Neuronal stem cell (in vitro differentiated cells): ENCODE data around the gene ANHX.

Experiments
- DNase-seq: peaks from one replicate; pipeline ENCODE4 v3.0.0-alpha.2; 2013; ENCODE audit warnings: low spot score
- H2AFZ ChIP-seq: one replicate; pipeline ENCODE4 v1.6.1; 2013; ENCODE audit warnings: mild to moderate bottlenecking, low read length, inconsistent platforms
- H2AK5ac ChIP-seq: 2 replicates; pipeline ENCODE4 v1.6.1; 2013; ENCODE audit warnings: low read depth, mild to moderate bottlenecking, inconsistent platforms, low read length, moderate library complexity, mixed read lengths
- H2BK120ac ChIP-seq: 2 replicates; pipeline ENCODE4 v1.6.1; 2013; ENCODE audit warnings: low read depth, mild to moderate bottlenecking, inconsistent platforms, low read length, moderate library complexity, mixed read lengths
- H2BK12ac ChIP-seq: one replicate; pipeline ENCODE4 v1.6.1; 2013; ENCODE audit warnings: low read length, inconsistent platforms
- H2BK15ac ChIP-seq: 2 replicates; pipeline ENCODE4 v1.6.1; 2013; ENCODE audit warnings: mild to moderate bottlenecking, low read length, inconsistent platforms, mixed read lengths
- H2BK5ac ChIP-seq: one replicate; pipeline ENCODE4 v1.6.1; 2013; ENCODE audit warnings: inconsistent platforms, mild to moderate bottlenecking, low read length, moderate library complexity
- H3K14ac ChIP-seq: one replicate; pipeline ENCODE4 v1.6.1; 2013; ENCODE audit warnings: low read length, inconsistent platforms
- H3K18ac ChIP-seq: 2 replicates; pipeline ENCODE4 v1.6.1; 2013; ENCODE audit warnings: low read length, inconsistent platforms
- H3K23ac ChIP-seq: 2 replicates; pipeline ENCODE4 v1.6.1; 2013; ENCODE audit warnings: low read depth, mild to moderate bottlenecking, mixed read lengths, low read length, inconsistent platforms; ENCODE audit not compliant: poor library complexity
- H3K27ac ChIP-seq: replicated peaks from 3 replicates; pipeline ENCODE4 v1.5.1; 2013; ENCODE audit warnings: low read length, inconsistent platforms
- H3K27me3 ChIP-seq, 3 experiments: 2 replicates each; pipeline ENCODE4 v1.6.1; 2013; ENCODE audit warnings: low read length in 3 of 3, mild to moderate bottlenecking in 2 of 3, inconsistent platforms in 1 of 3, low read depth in 1 of 3, mixed read lengths in 1 of 3, moderate library complexity in 1 of 3; ENCODE audit not compliant: control insufficient read depth in 3 of 3, insufficient read depth in 3 of 3
- H3K36me3 ChIP-seq, 2 donors: replicated peaks in 1 of 2; 2 replicates each; pipeline ENCODE4 v1.6.1; 2013; ENCODE audit warnings: low read length in 2 of 2; ENCODE audit not compliant: control insufficient read depth in 2 of 2, insufficient read depth in 2 of 2
- H3K4ac ChIP-seq: 2 replicates; pipeline ENCODE4 v1.6.1; 2013; ENCODE audit warnings: inconsistent platforms, mild to moderate bottlenecking, low read length, moderate library complexity
- H3K4me1 ChIP-seq, 2 donors: 1 replicate in 1 of 2; 2 replicates in 1 of 2; pipeline ENCODE4 v1.6.1; 2013; ENCODE audit warnings: low read length in 2 of 2, low read depth in 1 of 2; ENCODE audit not compliant: control insufficient read depth in 2 of 2, insufficient read depth in 1 of 2
- H3K4me2 ChIP-seq: one replicate; pipeline ENCODE4 v1.6.1; 2013; ENCODE audit warnings: mild to moderate bottlenecking, low read length, inconsistent platforms; ENCODE audit not compliant: insufficient read depth, poor library complexity, severe bottlenecking
- H3K4me3 ChIP-seq, 2 donors: 2 replicates each; pipeline ENCODE4 v1.5.1; 2013; ENCODE audit warnings: low read length in 2 of 2, mild to moderate bottlenecking in 2 of 2, inconsistent platforms in 1 of 2, moderate library complexity in 1 of 2
- H3K79me1 ChIP-seq: one replicate; pipeline ENCODE4 v1.6.1; 2013; ENCODE audit warnings: low read depth, mild to moderate bottlenecking, inconsistent platforms, low read length, moderate library complexity
- H3K9ac ChIP-seq: one replicate; pipeline ENCODE4 v1.6.1; 2013; ENCODE audit warnings: mild to moderate bottlenecking, low read depth, low read length, inconsistent platforms; ENCODE audit not compliant: poor library complexity
- H3K9me3 ChIP-seq, 2 donors: replicated peaks in 1 of 2; 2 replicates each; pipeline versions ENCODE3 to v1.6.1; 2013; ENCODE audit warnings: low read length in 2 of 2, mild to moderate bottlenecking in 2 of 2, inconsistent platforms in 1 of 2, low read depth in 1 of 2, mixed read lengths in 1 of 2, moderate library complexity in 1 of 2; ENCODE audit not compliant: control insufficient read depth in 2 of 2, insufficient read depth in 1 of 2
- H4K8ac ChIP-seq: one replicate; pipeline ENCODE4 v1.6.1; 2013; ENCODE audit warnings: low read depth, mild to moderate bottlenecking, inconsistent platforms, low read length, moderate library complexity
- H4K91ac ChIP-seq: one replicate; pipeline ENCODE4 v1.6.1; 2013; ENCODE audit warnings: low read length, low read depth, mild to moderate bottlenecking, inconsistent platforms; ENCODE audit not compliant: poor library complexity
- WGBS, 2 donors: extraction: QIAGEN DNeasy Blood & Tissue Kit; methylation state at CpG; one replicate each; pipeline ENCODE4 v1.1.7; 2013; ENCODE audit warnings: missing lambda C conversion rate in 2 of 2, mixed read lengths in 1 of 2; ENCODE audit not compliant: insufficient read length in 2 of 2, insufficient replicate concordance in 1 of 2; ENCODE audit errors: extremely low coverage in 2 of 2; 5-methylcytosine and 5-hydroxymethylcytosine counted together

ANHX gene

DNA sequence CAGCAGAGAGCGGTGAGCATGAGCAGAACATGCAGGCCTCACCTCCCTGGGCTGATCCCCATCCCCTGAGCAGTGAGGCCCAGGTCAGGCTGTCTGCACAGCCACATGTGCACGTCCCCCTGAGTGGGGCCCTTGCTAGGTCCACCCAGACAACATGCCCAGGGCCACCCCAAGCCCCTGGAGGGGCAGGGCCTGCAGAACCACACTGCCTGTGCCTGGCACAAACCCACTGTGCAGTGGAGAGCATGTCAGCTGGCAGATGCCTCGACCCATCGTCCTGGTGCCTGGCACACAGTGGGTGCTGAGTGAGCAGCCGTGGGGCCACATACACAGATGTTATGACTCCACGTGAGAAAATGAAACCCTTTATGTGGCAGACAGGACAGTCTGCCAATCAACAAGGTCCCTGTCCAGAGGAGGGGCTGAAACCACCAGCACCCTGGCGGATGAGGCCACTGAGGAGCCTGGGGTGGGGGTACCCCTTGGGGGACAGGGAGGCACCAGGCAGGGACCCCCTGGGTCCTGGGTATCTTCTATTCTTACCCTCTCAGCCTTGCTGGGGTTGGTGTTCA is 8.3 kb downstream of the ANHX start:
- Histone ChIP-seq H3K4me3 (peak overlapping the region in 1 of 2 donors; percentile 52), H2BK15ac (no peak overlapping the region), H3K9me3 (peaks cover 14 to 60% of the 10 kb centered on the region in 2 donors), H3K23ac (no peak overlapping the region), H2BK5ac (no peak overlapping the region), H2AFZ (no peak overlapping the region), H3K27ac (no peak overlapping the region), H3K4ac (no peak overlapping the region), H3K36me3 (no peaks in the 10 kb centered on the region), H3K4me1 (no peaks in the 10 kb centered on the region), H2BK12ac (no peak overlapping the region), H2AK5ac (no peak overlapping the region), H3K4me2 (no peak overlapping the region), H4K91ac (no peak overlapping the region), H4K8ac (no peak overlapping the region), H3K79me1 (peaks cover 2% of the 10 kb centered on the region), H2BK120ac (no peak overlapping the region), H3K27me3 (no peaks in the 10 kb centered on the region), H3K9ac (no peak overlapping the region), H3K18ac (no peak overlapping the region), H3K14ac (no peak overlapping the region)
- no peak for DNase-seq
- no CpG with 5 or more reads among the region's 7 CpGs for WGBS, 2 donors

DNA sequence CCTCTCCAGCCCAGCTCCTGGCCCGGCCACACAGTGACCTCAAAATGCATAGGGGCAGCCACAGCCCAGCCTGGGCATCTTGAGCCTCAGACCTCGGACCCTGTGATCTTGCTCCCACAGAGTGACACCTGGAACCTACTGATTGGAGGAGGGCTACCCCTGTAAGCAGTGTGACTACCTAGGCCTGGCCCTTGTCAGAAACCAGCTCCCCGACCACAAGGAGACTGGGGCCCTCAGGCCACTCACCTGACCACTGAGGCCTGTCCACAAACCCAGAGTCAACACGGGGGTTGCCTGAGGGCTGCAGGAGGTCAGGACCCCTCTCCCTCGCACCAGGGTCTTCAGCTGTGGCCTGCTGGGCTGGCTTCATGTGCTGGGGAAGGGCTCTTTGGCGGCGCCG is 9.0 kb downstream of the ANHX start:
- H4K91ac ChIP-seq = no peak overlapping the region
- no peak overlapping the region for H3K23ac ChIP-seq
- H2AFZ ChIP-seq = no peak overlapping the region
- no peak overlapping the region for H2BK15ac ChIP-seq
- no peak overlapping the region for H4K8ac ChIP-seq
- H3K14ac ChIP-seq = peak overlapping the region; percentile 27
- peak overlapping the region in 1 of 2 donors; percentile 43 for H3K4me3 ChIP-seq
- no peak overlapping the region for H3K9ac ChIP-seq
- H3K27me3 ChIP-seq = no peaks in the 10 kb centered on the region
- H3K4me2 ChIP-seq = no peak overlapping the region
- peaks cover 18 to 59% of the 10 kb centered on the region in 2 donors for H3K9me3 ChIP-seq
- WGBS, 2 donors = no CpG with 5 or more reads among the region's 8 CpGs
- no peak overlapping the region for H2AK5ac ChIP-seq
- no peak overlapping the region for H2BK5ac ChIP-seq
- no peaks in the 10 kb centered on the region for H3K4me1 ChIP-seq
- H3K27ac ChIP-seq = no peak overlapping the region
- H3K18ac ChIP-seq = no peak overlapping the region
- H3K36me3 ChIP-seq = no peaks in the 10 kb centered on the region
- no peak overlapping the region for H2BK120ac ChIP-seq
- no peak overlapping the region for H3K4ac ChIP-seq
- no peak overlapping the region for H2BK12ac ChIP-seq
- DNase-seq = no peak
- H3K79me1 ChIP-seq = peaks cover 2% of the 10 kb centered on the region

DNA sequence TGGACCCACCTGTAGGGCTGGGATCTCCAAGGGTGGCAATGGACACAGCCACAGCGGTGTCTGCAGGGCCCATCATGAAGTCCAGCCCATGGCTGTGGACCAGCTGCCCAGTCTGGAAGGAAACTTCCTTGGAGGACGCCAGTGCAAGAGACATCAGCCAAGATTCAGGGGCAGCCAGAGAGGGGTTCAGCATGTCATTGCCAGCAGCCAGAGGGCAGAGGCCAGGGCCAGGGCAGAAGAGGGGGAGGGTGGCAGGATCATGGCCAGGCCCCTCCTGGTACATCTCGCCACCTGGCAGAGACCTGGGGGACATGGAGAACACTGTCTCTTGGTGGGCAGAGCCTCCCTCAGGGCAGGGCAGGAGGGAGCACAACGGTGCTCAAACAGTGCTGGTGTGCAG is 10.2 kb downstream of the ANHX start:
- H4K91ac ChIP-seq = no peak overlapping the region
- no peaks in the 10 kb centered on the region for H3K27me3 ChIP-seq
- H3K4me1 ChIP-seq = no peaks in the 10 kb centered on the region
- WGBS, 2 donors = no CpG with 5 or more reads among the region's 4 CpGs
- H2BK5ac ChIP-seq = no peak overlapping the region
- no peak overlapping the region for H3K4ac ChIP-seq
- H3K9ac ChIP-seq = no peak overlapping the region
- H3K18ac ChIP-seq = no peak overlapping the region
- H3K4me3 ChIP-seq = no peak overlapping the region
- no peak overlapping the region for H4K8ac ChIP-seq
- H2AFZ ChIP-seq = no peak overlapping the region
- no peaks in the 10 kb centered on the region for H3K36me3 ChIP-seq
- H2BK15ac ChIP-seq = no peak overlapping the region
- no peak for DNase-seq
- no peak overlapping the region for H2AK5ac ChIP-seq
- no peak overlapping the region for H2BK12ac ChIP-seq
- no peak overlapping the region for H3K23ac ChIP-seq
- H2BK120ac ChIP-seq = no peak overlapping the region
- peaks cover 2% of the 10 kb centered on the region for H3K79me1 ChIP-seq
- no peak overlapping the region for H3K14ac ChIP-seq
- H3K27ac ChIP-seq = no peak overlapping the region
- no peak overlapping the region for H3K4me2 ChIP-seq
- H3K9me3 ChIP-seq = peaks cover 10 to 62% of the 10 kb centered on the region in 2 donors

DNA sequence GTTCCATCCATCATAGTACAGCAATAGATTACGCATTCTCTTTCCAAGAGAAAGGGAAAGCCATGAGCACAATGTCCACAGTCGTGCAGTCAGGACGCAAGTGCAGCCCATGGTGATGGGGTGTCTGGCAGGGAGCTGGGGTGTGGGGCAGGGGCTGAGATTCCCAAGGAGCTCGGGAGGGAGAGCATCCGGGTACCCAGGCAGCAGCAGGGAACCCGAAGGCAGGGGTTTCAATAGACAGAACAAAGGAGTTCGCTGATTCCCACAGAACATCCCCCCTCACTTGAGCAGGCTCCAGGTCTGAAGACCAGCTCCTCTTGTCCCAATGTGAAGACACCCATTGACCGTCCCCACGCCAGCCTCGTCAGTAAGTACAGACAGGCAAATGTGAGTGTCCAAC is 13.5 kb downstream of the ANHX start:
- H3K9me3 ChIP-seq = peaks cover 21 to 75% of the 10 kb centered on the region in 2 donors
- WGBS, 2 donors = no CpG with 5 or more reads among the region's 10 CpGs
- no peak overlapping the region for H3K4me3 ChIP-seq
- no peak overlapping the region for H2BK15ac ChIP-seq
- no peak overlapping the region for H3K4me2 ChIP-seq
- H2AK5ac ChIP-seq = no peak overlapping the region
- peaks cover 2% of the 10 kb centered on the region for H3K79me1 ChIP-seq
- H2BK12ac ChIP-seq = no peak overlapping the region
- H4K91ac ChIP-seq = no peak overlapping the region
- no peak overlapping the region for H3K4ac ChIP-seq
- no peak overlapping the region for H2AFZ ChIP-seq
- no peak overlapping the region for H4K8ac ChIP-seq
- no peak overlapping the region for H3K9ac ChIP-seq
- H3K23ac ChIP-seq = no peak overlapping the region
- no peak for DNase-seq
- H3K14ac ChIP-seq = no peak overlapping the region
- no peak overlapping the region for H2BK5ac ChIP-seq
- H2BK120ac ChIP-seq = no peak overlapping the region
- H3K18ac ChIP-seq = no peak overlapping the region
- H3K4me1 ChIP-seq = no peaks in the 10 kb centered on the region
- H3K36me3 ChIP-seq = no peaks in the 10 kb centered on the region
- no peak overlapping the region for H3K27ac ChIP-seq
- H3K27me3 ChIP-seq = no peaks in the 10 kb centered on the region
